ENCODE data around the gene FURIN. TPM values are rescaled to one million over a fixed set of nuclear protein-coding genes. Genes with fewer than 3 reads are reported as not detected.
"Not testable (repeated sequence)": the region's sequence is repeated elsewhere in the genome, so short reads cannot be mapped to it uniquely, and the experiment has no call there.

Gene FURIN
- total RNA-seq, 1 experiment from 2014 or later: 68.9 TPM

- Histone ChIP-seq H3K27me3 (ENCODE audit: control insufficient read depth, insufficient read depth, low read length) (no peaks in the 10 kb centered on the region), H3K36me3 (replicated peaks; ENCODE audit: control insufficient read depth, insufficient read depth, low read length) (peaks cover 3% of the 10 kb centered on the region), H3K4me3 (ENCODE audit: insufficient read depth, low read depth, low read length) (no peak overlapping the region)
- no peak for DNase-seq
Observed at GRCh38 chr15:90915216-90915807, 46.9 kb downstream of the FURIN start.

GRCh38 chr15:90915808-90916440 is 47.5 kb downstream of the FURIN start:
- Histone ChIP-seq H3K27me3 (ENCODE audit: control insufficient read depth, insufficient read depth, low read length) (no peaks in the 10 kb centered on the region), H3K36me3 (replicated peaks; ENCODE audit: control insufficient read depth, insufficient read depth, low read length) (peaks cover 3% of the 10 kb centered on the region), H3K4me3 (ENCODE audit: insufficient read depth, low read depth, low read length) (no peak overlapping the region)
- peak; percentile 69 for DNase-seq

GRCh38 chr15:90916461-90916860 is 48.1 kb downstream of the FURIN start:
- DNase-seq: no peak
- Histone ChIP-seq H3K36me3 (replicated peaks; ENCODE audit: control insufficient read depth, insufficient read depth, low read length) (peaks cover 3% of the 10 kb centered on the region), H3K27me3 (ENCODE audit: control insufficient read depth, insufficient read depth, low read length) (no peaks in the 10 kb centered on the region), H3K4me3 (ENCODE audit: insufficient read depth, low read depth, low read length) (no peak overlapping the region)

- DNase-seq: no peak
- Histone ChIP-seq H3K36me3 (replicated peaks; ENCODE audit: control insufficient read depth, insufficient read depth, low read length) (peaks cover 3% of the 10 kb centered on the region), H3K27me3 (ENCODE audit: control insufficient read depth, insufficient read depth, low read length) (no peaks in the 10 kb centered on the region), H3K4me3 (ENCODE audit: insufficient read depth, low read depth, low read length) (no peak overlapping the region)
Observed at GRCh38 chr15:90917569-90917968, 49.2 kb downstream of the FURIN start.

- DNase-seq: no peak
- no peaks in the 10 kb centered on the region for H3K27me3 ChIP-seq (ENCODE audit: control insufficient read depth, insufficient read depth, low read length)
- no peak overlapping the region for H3K4me3 ChIP-seq (ENCODE audit: insufficient read depth, low read depth, low read length)
- H3K36me3 ChIP-seq (replicated peaks; ENCODE audit: control insufficient read depth, insufficient read depth, low read length): peaks cover 1% of the 10 kb centered on the region
Observed at GRCh38 chr15:90918034-90918788, 49.8 kb downstream of the FURIN start.

GRCh38 chr15:90918835-90919234 is 50.4 kb downstream of the FURIN start:
- H3K36me3 ChIP-seq (replicated peaks; ENCODE audit: control insufficient read depth, insufficient read depth, low read length): peaks cover 1% of the 10 kb centered on the region
- no peak overlapping the region for H3K4me3 ChIP-seq (ENCODE audit: insufficient read depth, low read depth, low read length)
- no peaks in the 10 kb centered on the region for H3K27me3 ChIP-seq (ENCODE audit: control insufficient read depth, insufficient read depth, low read length)
- DNase-seq: no peak

GRCh38 chr15:90921887-90922286 is 53.5 kb downstream of the FURIN start:
- no peak for DNase-seq
- Histone ChIP-seq H3K4me3 (ENCODE audit: insufficient read depth, low read depth, low read length) (no peak overlapping the region), H3K27me3 (ENCODE audit: control insufficient read depth, insufficient read depth, low read length) (no peaks in the 10 kb centered on the region), H3K36me3 (replicated peaks; ENCODE audit: control insufficient read depth, insufficient read depth, low read length) (peaks cover 1% of the 10 kb centered on the region)

- not testable (repeated sequence) for H3K27me3 ChIP-seq (ENCODE audit: control insufficient read depth, insufficient read depth, low read length); H3K4me3 ChIP-seq (ENCODE audit: insufficient read depth, low read depth, low read length); H3K36me3 ChIP-seq (replicated peaks; ENCODE audit: control insufficient read depth, insufficient read depth, low read length); DNase-seq
Observed at GRCh38 chr15:90922712-90923322, 54.4 kb downstream of the FURIN start.

- DNase-seq: no peak
- H3K27me3 ChIP-seq (ENCODE audit: control insufficient read depth, insufficient read depth, low read length): no peaks in the 10 kb centered on the region
- no peak overlapping the region for H3K4me3 ChIP-seq (ENCODE audit: insufficient read depth, low read depth, low read length)
- H3K36me3 ChIP-seq (replicated peaks; ENCODE audit: control insufficient read depth, insufficient read depth, low read length): no peaks in the 10 kb centered on the region; the same call in none of the 2 replicates
Observed at GRCh38 chr15:90924375-90924774, 56.0 kb downstream of the FURIN start.

GRCh38 chr15:90926766-90927165 is 58.4 kb downstream of the FURIN start:
- H3K36me3 ChIP-seq (replicated peaks; ENCODE audit: control insufficient read depth, insufficient read depth, low read length); H3K4me3 ChIP-seq (ENCODE audit: insufficient read depth, low read depth, low read length); H3K27me3 ChIP-seq (ENCODE audit: control insufficient read depth, insufficient read depth, low read length); DNase-seq: not testable (repeated sequence)

- not testable (repeated sequence) for H3K27me3 ChIP-seq (ENCODE audit: control insufficient read depth, insufficient read depth, low read length); DNase-seq; H3K4me3 ChIP-seq (ENCODE audit: insufficient read depth, low read depth, low read length); H3K36me3 ChIP-seq (replicated peaks; ENCODE audit: control insufficient read depth, insufficient read depth, low read length)
Observed at GRCh38 chr15:90928106-90928505, 59.7 kb downstream of the FURIN start.

GRCh38 chr15:90929246-90930019 is 61.0 kb downstream of the FURIN start:
- Histone ChIP-seq H3K27me3 (ENCODE audit: control insufficient read depth, insufficient read depth, low read length) (no peaks in the 10 kb centered on the region; the same call in 1 of the 2 replicates), H3K36me3 (replicated peaks; ENCODE audit: control insufficient read depth, insufficient read depth, low read length) (no peaks in the 10 kb centered on the region), H3K4me3 (ENCODE audit: insufficient read depth, low read depth, low read length) (no peak overlapping the region)
- no peak for DNase-seq

- Histone ChIP-seq H3K36me3 (replicated peaks; ENCODE audit: control insufficient read depth, insufficient read depth, low read length) (no peaks in the 10 kb centered on the region), H3K27me3 (ENCODE audit: control insufficient read depth, insufficient read depth, low read length) (no peaks in the 10 kb centered on the region; the same call in 1 of the 2 replicates), H3K4me3 (ENCODE audit: insufficient read depth, low read depth, low read length) (no peak overlapping the region)
- DNase-seq: no peak
Observed at GRCh38 chr15:90930861-90931574, 62.6 kb downstream of the FURIN start.

GRCh38 chr15:90931575-90931827 is 63.1 kb downstream of the FURIN start:
- Histone ChIP-seq H3K4me3 (ENCODE audit: insufficient read depth, low read depth, low read length) (peak overlapping the region; percentile 58), H3K27me3 (ENCODE audit: control insufficient read depth, insufficient read depth, low read length) (no peaks in the 10 kb centered on the region; the same call in 1 of the 2 replicates), H3K36me3 (replicated peaks; ENCODE audit: control insufficient read depth, insufficient read depth, low read length) (peaks cover 2% of the 10 kb centered on the region)
- DNase-seq: no peak

Data from H7 (cell line).